ENCODE data around the gene LAMB1. TPM values are rescaled to one million over a fixed set of nuclear protein-coding genes. Genes with fewer than 3 reads are reported as not detected.

LAMB1 gene
- total and polyA plus RNA-seq, 2 of the 13 experiments (the other 11 are each of a cell fraction or from before 2014, with no cell fraction given), result 109 to 124 TPM

GRCh38 chr7:107876916-107877315, 126.0 kb downstream of the LAMB1 start:
- Histone ChIP-seq H3K4me2 (ENCODE audit: low read depth, low read length) (no peak overlapping the region), H3K4me3 (replicated peaks in 1 of 3; ENCODE audit: insufficient read depth in 1 of 3, low read depth in 2 of 3, low read length in 3 of 3) (no peak overlapping the region), H3K79me2 (ENCODE audit: insufficient read depth, low read length) (no peaks in the 10 kb centered on the region), H3K4me1 (ENCODE audit: insufficient read depth, low read length) (no peaks in the 10 kb centered on the region), H4K20me1 (ENCODE audit: insufficient read depth, low read length) (no peaks in the 10 kb centered on the region), H2AFZ (ENCODE audit: low read length) (no peak overlapping the region), H3K9ac (ENCODE audit: insufficient read depth, low read depth, low read length) (no peak overlapping the region), H3K27ac (ENCODE audit: extremely low read length, insufficient read depth, low read length) (no peak overlapping the region), H3K27me3 (ENCODE audit: control insufficient read depth in 1 of 2, insufficient read depth in 2 of 2, low read length in 2 of 2) (peaks cover 0 to 9% of the 10 kb centered on the region in 2 experiments; a peak in 2 of 5 replicates), H3K36me3 (replicated peaks in 1 of 2; ENCODE audit: control insufficient read depth in 1 of 2, insufficient read depth in 2 of 2, low read length in 2 of 2) (no peaks in the 10 kb centered on the region), H3K9me3 (ENCODE audit: low read length) (no peaks in the 10 kb centered on the region)
- FAIRE-seq (no peak), ATAC-seq (no peak), DNase-seq (ENCODE audit: low spot score) (no peak)
- ChIA-PET CTCF (ENCODE audit: low intra/inter-chr PET ratio, low total read pairs) (no interaction called here), POLR2A (interaction anchor here (2.3 kb wide), 1 partner anchor 134 kb away, joined by 12 read pairs; the partner anchor contains the start of gene CBLL1)
- WGBS (ENCODE audit: low lambda C conversion rate), result 32% methylated on average over 2 of the region's 2 CpGs
- in situ Hi-C loops (cut with HindIII; ENCODE audit: extremely low pct_ligation_motif_present, low pct_unique_long_range_greater_than_20kb) (loop anchor here (25.0 kb wide), 1 partner anchor 665 kb away; no protein-coding TSS in a partner anchor), intact Hi-C loops (cut with micrococcal nuclease; ENCODE audit: unreplicated experiment) (no loop called here)
- BruUV-seq (replicated peaks), result no TSS peak
- no peak for TF ChIP-seq MYC (CRISPR knock-in tag; IDR thresholded peaks at IDR 0.05; ENCODE audit: borderline replicate concordance)
- no peak for TF ChIP-seq ZNF337 (CRISPR knock-in tag; IDR thresholded peaks at IDR 0.05; ENCODE audit: borderline replicate concordance, low read depth)
- no peak for TF ChIP-seq CAMTA2 (CRISPR knock-in tag; IDR thresholded peaks at IDR 0.05; ENCODE audit: borderline replicate concordance)
- TF ChIP-seq, protein P1, sequence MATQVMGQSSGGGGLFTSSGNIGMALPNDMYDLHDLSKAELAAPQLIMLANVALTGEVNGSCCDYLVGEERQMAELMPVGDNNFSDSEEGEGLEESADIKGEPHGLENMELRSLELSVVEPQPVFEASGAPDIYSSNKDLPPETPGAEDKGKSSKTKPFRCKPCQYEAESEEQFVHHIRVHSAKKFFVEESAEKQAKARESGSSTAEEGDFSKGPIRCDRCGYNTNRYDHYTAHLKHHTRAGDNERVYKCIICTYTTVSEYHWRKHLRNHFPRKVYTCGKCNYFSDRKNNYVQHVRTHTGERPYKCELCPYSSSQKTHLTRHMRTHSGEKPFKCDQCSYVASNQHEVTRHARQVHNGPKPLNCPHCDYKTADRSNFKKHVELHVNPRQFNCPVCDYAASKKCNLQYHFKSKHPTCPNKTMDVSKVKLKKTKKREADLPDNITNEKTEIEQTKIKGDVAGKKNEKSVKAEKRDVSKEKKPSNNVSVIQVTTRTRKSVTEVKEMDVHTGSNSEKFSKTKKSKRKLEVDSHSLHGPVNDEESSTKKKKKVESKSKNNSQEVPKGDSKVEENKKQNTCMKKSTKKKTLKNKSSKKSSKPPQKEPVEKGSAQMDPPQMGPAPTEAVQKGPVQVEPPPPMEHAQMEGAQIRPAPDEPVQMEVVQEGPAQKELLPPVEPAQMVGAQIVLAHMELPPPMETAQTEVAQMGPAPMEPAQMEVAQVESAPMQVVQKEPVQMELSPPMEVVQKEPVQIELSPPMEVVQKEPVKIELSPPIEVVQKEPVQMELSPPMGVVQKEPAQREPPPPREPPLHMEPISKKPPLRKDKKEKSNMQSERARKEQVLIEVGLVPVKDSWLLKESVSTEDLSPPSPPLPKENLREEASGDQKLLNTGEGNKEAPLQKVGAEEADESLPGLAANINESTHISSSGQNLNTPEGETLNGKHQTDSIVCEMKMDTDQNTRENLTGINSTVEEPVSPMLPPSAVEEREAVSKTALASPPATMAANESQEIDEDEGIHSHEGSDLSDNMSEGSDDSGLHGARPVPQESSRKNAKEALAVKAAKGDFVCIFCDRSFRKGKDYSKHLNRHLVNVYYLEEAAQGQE (IDR thresholded peaks at IDR 0.05; ENCODE audit: borderline replicate concordance in 1 of 2, low read depth in 1 of 2, low read length in 2 of 2), result no peak
- no peak for TF ChIP-seq ZNF660 (CRISPR knock-in tag; IDR thresholded peaks at IDR 0.05; ENCODE audit: borderline replicate concordance, low read depth)
- no peak for TF ChIP-seq ZNF670 (CRISPR knock-in tag; IDR thresholded peaks at IDR 0.05; ENCODE audit: borderline replicate concordance)
- TF ChIP-seq ZNF224 (CRISPR knock-in tag; IDR thresholded peaks at IDR 0.05), result no peak
- no peak for TF ChIP-seq FOXO1 (CRISPR knock-in tag; IDR thresholded peaks at IDR 0.05)
- no peak for TF ChIP-seq KMT2B (CRISPR knock-in tag; IDR thresholded peaks at IDR 0.05)
- no peak for TF ChIP-seq ZBTB34 (CRISPR knock-in tag; IDR thresholded peaks at IDR 0.05)
- TF ChIP-seq ZFP36L1 (CRISPR knock-in tag; IDR thresholded peaks at IDR 0.05), result no peak
- TF ChIP-seq, protein P2, sequence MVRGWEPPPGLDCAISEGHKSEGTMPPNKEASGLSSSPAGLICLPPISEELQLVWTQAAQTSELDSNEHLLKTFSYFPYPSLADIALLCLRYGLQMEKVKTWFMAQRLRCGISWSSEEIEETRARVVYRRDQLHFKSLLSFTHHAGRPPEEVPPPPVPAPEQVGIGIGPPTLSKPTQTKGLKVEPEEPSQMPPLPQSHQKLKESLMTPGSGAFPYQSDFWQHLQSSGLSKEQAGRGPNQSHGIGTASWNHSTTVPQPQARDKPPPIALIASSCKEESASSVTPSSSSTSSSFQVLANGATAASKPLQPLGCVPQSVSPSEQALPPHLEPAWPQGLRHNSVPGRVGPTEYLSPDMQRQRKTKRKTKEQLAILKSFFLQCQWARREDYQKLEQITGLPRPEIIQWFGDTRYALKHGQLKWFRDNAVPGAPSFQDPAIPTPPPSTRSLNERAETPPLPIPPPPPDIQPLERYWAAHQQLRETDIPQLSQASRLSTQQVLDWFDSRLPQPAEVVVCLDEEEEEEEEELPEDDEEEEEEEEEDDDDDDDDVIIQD (CRISPR knock-in tag; IDR thresholded peaks at IDR 0.05; ENCODE audit: low read depth), result no peak
- no peak for TF ChIP-seq KLF16 (CRISPR knock-in tag; IDR thresholded peaks at IDR 0.05)
- TF ChIP-seq KAT7 (CRISPR knock-in tag; IDR thresholded peaks at IDR 0.05; ENCODE audit: borderline replicate concordance), result no peak
- TF ChIP-seq CHD4 (IDR thresholded peaks at IDR 0.05; ENCODE audit: borderline replicate concordance, low read length), result no peak
- TF ChIP-seq, protein P3, sequence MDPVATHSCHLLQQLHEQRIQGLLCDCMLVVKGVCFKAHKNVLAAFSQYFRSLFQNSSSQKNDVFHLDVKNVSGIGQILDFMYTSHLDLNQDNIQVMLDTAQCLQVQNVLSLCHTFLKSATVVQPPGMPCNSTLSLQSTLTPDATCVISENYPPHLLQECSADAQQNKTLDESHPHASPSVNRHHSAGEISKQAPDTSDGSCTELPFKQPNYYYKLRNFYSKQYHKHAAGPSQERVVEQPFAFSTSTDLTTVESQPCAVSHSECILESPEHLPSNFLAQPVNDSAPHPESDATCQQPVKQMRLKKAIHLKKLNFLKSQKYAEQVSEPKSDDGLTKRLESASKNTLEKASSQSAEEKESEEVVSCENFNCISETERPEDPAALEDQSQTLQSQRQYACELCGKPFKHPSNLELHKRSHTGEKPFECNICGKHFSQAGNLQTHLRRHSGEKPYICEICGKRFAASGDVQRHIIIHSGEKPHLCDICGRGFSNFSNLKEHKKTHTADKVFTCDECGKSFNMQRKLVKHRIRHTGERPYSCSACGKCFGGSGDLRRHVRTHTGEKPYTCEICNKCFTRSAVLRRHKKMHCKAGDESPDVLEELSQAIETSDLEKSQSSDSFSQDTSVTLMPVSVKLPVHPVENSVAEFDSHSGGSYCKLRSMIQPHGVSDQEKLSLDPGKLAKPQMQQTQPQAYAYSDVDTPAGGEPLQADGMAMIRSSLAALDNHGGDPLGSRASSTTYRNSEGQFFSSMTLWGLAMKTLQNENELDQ (CRISPR knock-in tag; IDR thresholded peaks at IDR 0.05; ENCODE audit: borderline replicate concordance), result no peak

Measured in HepG2 (cell line).